HepG2 (cell line): ENCODE measurements around the gene TMTC4. TPM values are rescaled to one million over a fixed set of nuclear protein-coding genes. Genes with fewer than 3 reads are reported as not detected.
A peak's percentile ranks its signal among the peaks of the same experiment; 100 is the strongest.

Experiments used
- AHDC1 ChIP-seq: sonication (generic); formaldehyde crosslinking; IDR thresholded peaks from 2 replicates; pipeline ENCODE4 v1.5.1; 2020; ENCODE audit warnings: mild to moderate bottlenecking, missing genetic modification reagents, borderline replicate concordance
- IKZF5 ChIP-seq: IDR thresholded peaks from 2 replicates; pipeline ENCODE4 v1.6.1; 2018; ENCODE audit warnings: missing genetic modification reagents, mild to moderate bottlenecking, missing compliant biosample characterization
- NR0B2 ChIP-seq: sonication (generic); formaldehyde crosslinking; IDR thresholded peaks from 2 replicates; pipeline ENCODE4 v1.4.0; 2020; ENCODE audit warnings: mild to moderate bottlenecking, missing genetic modification reagents
- PAXIP1 ChIP-seq: sonication (generic); formaldehyde crosslinking; conservative IDR thresholded peaks from 2 replicates; pipeline ENCODE4 v1.4.0; 2020; ENCODE audit warnings: mild to moderate bottlenecking, missing genetic modification reagents, moderate library complexity
- RAD21 ChIP-seq: fragments of 450-650 bp; formaldehyde crosslinking; IDR thresholded peaks from 2 replicates; pipeline ENCODE4 v1.5.0; 2020; ENCODE audit warnings: mild to moderate bottlenecking
- RAD51 ChIP-seq: fragments of 450-650 bp; IDR thresholded peaks from 2 replicates; pipeline ENCODE4 v1.6.1; 2016; ENCODE audit warnings: borderline replicate concordance
- SMC3 ChIP-seq: IDR thresholded peaks from 2 replicates; pipeline ENCODE4 v1.6.1; 2011; ENCODE audit warnings: low read length, improper control_type of control experiment
- ZBED4 ChIP-seq: sonication (generic); formaldehyde crosslinking; IDR thresholded peaks from 2 replicates; pipeline ENCODE4 v1.4.0; 2020; ENCODE audit warnings: missing genetic modification reagents, borderline replicate concordance
- ZNF180 ChIP-seq: sonication (generic); formaldehyde crosslinking; IDR thresholded peaks from 2 replicates; pipeline ENCODE4 v1.4.0; 2020; ENCODE audit warnings: low read depth, missing genetic modification reagents, borderline replicate concordance
- polyA plus RNA-seq, 8 experiments: library from polyadenylated mRNA; depleted of rRNA in 3 of 8; stranded (reverse) in 7 of 8; unstranded in 1 of 8; fragments of >200 nt; fragmentation: Illumina TruSeq in 4 of 8; extraction: Trizol in 4 of 8; gene quantifications; 2 replicates each; pipeline versions ENCODE4 v1.2.1 to v1.2.3, GENCODE V29; 2011 to 2016; ENCODE audit warnings: low read depth in 4 of 8, missing spikeins in 1 of 8, mixed read lengths in 1 of 8; ENCODE audit not compliant: insufficient read depth in 1 of 8
- total RNA-seq, 5 experiments: library from RNA; depleted of rRNA; stranded (reverse); fragments of >200 nt; fragmentation: Illumina TruSeq; extraction: Trizol; gene quantifications; 2 replicates each; pipeline ENCODE4 v1.2.3, GENCODE V29; 2016; ENCODE audit warnings: low read depth in 1 of 5

TMTC4 gene
- total and polyA plus RNA-seq, 2 of the 13 experiments (the other 11 are each of a cell fraction or from before 2014, with no cell fraction given): 16.0 to 22.6 TPM

GRCh38 chr13:100573121-100573520, 101.5 kb downstream of the TMTC4 start (continued):
- TF ChIP-seq AHDC1 (CRISPR knock-in tag) (no peak), RAD21 (CRISPR knock-in tag) (0 out of 2 replicates have a peak, but pooled peaks have one; percentile 22), ZBED4 (CRISPR knock-in tag) (no peak), PAXIP1 (CRISPR knock-in tag) (no peak), IKZF5 (CRISPR knock-in tag) (no peak), ZNF180 (CRISPR knock-in tag) (no peak), NR0B2 (no peak), SMC3 (peak; percentile 64), RAD51 (no peak)
